SK-N-MC (cell line): ENCODE data around the gene LARP1B.

ENCODE experiments used
- EZH2 ChIP-seq: fragments of 200-600 bp; sonication (generic); IDR thresholded peaks from one replicate; pipeline ENCODE4 v1.6.1; 2017; ENCODE audit warnings: antibody characterized with exemption
- POLR2AphosphoS5 ChIP-seq: IDR thresholded peaks from 2 replicates; pipeline ENCODE4 v1.6.1; 2012; ENCODE audit warnings: mild to moderate bottlenecking, low read depth, low read length, borderline replicate concordance

DNA sequence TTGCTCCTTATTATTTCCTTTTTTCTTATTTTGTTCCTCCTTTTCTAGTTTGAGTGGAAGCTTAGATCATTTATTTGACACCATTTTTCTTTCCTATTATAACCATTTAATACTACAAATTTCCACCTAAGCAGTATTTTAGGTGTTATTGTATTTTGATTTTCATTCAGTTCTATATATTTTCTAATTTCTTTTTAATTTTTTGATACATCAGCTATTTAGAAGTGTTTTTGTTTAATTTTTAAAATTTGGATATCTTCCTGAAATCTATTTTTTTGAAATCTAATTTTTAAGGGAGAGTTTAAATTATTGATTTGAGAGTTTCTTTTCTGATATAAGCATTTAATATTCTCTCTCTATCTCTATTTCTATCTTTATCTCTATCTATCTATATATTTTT is 108.1 kb downstream of the LARP1B start:
- no peak for TF ChIP-seq EZH2
- no peak for TF ChIP-seq POLR2AphosphoS5
